Parathyroid adenoma (tissue), 2 donors: Measurements from ENCODE around the gene TSPAN2.

ENCODE experiments used
- H2AFZ ChIP-seq: fragments of 300-600 bp; sonication (generic); one replicate; pipeline ENCODE4 v1.7.0; 2017; ENCODE audit warnings: antibody characterized with exemption, mild to moderate bottlenecking
- H3K27ac ChIP-seq: fragments of 300-600 bp; sonication (generic); one replicate; pipeline ENCODE4 v1.7.0; 2017
- H3K27me3 ChIP-seq: fragments of 300-600 bp; sonication (generic); one replicate; pipeline ENCODE4 v1.7.0; 2017; ENCODE audit warnings: low read length; ENCODE audit not compliant: control insufficient read depth, insufficient read depth
- H3K36me3 ChIP-seq: fragments of 300-600 bp; sonication (generic); one replicate; pipeline ENCODE4 v1.7.0; 2017; ENCODE audit warnings: low read length; ENCODE audit not compliant: control insufficient read depth, insufficient read depth
- H3K4me1 ChIP-seq: fragments of 300-600 bp; sonication (generic); one replicate; pipeline ENCODE4 v1.7.0; 2017; ENCODE audit warnings: control low read depth
- H3K4me2 ChIP-seq: fragments of 300-600 bp; sonication (generic); one replicate; pipeline ENCODE4 v1.7.0; 2017; ENCODE audit warnings: low read length
- H3K4me3 ChIP-seq: fragments of 300-600 bp; sonication (generic); one replicate; pipeline ENCODE4 v1.7.0; 2017; ENCODE audit warnings: low read depth, low read length
- H3K79me2 ChIP-seq: fragments of 300-600 bp; sonication (generic); one replicate; pipeline ENCODE4 v1.7.0; 2017; ENCODE audit warnings: control low read depth
- H3K9ac ChIP-seq: fragments of 300-600 bp; sonication (generic); one replicate; pipeline ENCODE4 v1.7.0; 2017; ENCODE audit warnings: mild to moderate bottlenecking
- H3K9me3 ChIP-seq: fragments of 300-600 bp; sonication (generic); one replicate; pipeline ENCODE4 v1.7.0; 2017; ENCODE audit warnings: low read length; ENCODE audit not compliant: control insufficient read depth
- TF ChIP-seq, protein P1 (sequence below): fragments of 300-600 bp; sonication (generic); IDR thresholded peaks from one replicate; pipeline ENCODE4 v1.7.0; 2017; ENCODE audit warnings: antibody characterized with exemption, mild to moderate bottlenecking
- donor health status: primary hyperparathyroidism.

TSPAN2 gene

GRCh38 chr1:115012434-115012833, 76.9 kb downstream of the TSPAN2 start:
- TF ChIP-seq, protein P1, sequence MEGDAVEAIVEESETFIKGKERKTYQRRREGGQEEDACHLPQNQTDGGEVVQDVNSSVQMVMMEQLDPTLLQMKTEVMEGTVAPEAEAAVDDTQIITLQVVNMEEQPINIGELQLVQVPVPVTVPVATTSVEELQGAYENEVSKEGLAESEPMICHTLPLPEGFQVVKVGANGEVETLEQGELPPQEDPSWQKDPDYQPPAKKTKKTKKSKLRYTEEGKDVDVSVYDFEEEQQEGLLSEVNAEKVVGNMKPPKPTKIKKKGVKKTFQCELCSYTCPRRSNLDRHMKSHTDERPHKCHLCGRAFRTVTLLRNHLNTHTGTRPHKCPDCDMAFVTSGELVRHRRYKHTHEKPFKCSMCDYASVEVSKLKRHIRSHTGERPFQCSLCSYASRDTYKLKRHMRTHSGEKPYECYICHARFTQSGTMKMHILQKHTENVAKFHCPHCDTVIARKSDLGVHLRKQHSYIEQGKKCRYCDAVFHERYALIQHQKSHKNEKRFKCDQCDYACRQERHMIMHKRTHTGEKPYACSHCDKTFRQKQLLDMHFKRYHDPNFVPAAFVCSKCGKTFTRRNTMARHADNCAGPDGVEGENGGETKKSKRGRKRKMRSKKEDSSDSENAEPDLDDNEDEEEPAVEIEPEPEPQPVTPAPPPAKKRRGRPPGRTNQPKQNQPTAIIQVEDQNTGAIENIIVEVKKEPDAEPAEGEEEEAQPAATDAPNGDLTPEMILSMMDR: no peak
- Histone ChIP-seq H3K4me1 (no peaks in the 10 kb centered on the region), H3K27me3 (no peaks in the 10 kb centered on the region), H3K9me3 (no peaks in the 10 kb centered on the region), H3K4me2 (no peak overlapping the region), H3K27ac (no peak overlapping the region), H2AFZ (no peak overlapping the region), H3K9ac (no peak overlapping the region), H3K79me2 (no peaks in the 10 kb centered on the region), H3K4me3 (no peak overlapping the region), H3K36me3 (no peaks in the 10 kb centered on the region)

- Histone ChIP-seq H3K9me3 (no peaks in the 10 kb centered on the region), H3K4me1 (no peaks in the 10 kb centered on the region), H3K27me3 (no peaks in the 10 kb centered on the region), H3K9ac (no peak overlapping the region), H3K27ac (no peak overlapping the region), H3K36me3 (no peaks in the 10 kb centered on the region), H3K4me3 (no peak overlapping the region), H3K79me2 (no peaks in the 10 kb centered on the region), H2AFZ (no peak overlapping the region), H3K4me2 (no peak overlapping the region)
- TF ChIP-seq, protein P1: no peak
These were observed 77.3 kb downstream of the TSPAN2 start for GRCh38 chr1:115012006-115012405.

DNA sequence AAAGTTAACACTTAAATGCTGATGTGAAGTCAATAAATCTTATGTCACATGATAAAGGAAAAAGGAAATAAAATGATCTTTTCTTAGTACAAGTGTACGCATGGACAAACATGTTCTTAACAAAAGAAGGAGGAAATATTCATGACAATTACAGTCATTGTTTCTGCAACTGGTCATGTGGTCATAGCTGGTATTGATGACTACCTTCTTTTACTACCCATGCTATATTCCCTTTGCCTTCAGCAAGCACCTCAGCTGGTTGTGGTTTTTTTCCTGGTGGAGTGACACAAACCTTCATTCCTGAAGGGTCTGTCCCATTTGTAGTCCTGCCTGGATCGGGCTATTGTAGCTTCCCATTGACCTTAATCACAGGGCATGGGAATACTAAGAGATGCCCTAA, 83.1 kb downstream of the TSPAN2 start:
- Histone ChIP-seq H3K4me3 (no peak overlapping the region), H2AFZ (no peak overlapping the region), H3K79me2 (no peaks in the 10 kb centered on the region), H3K36me3 (no peaks in the 10 kb centered on the region), H3K9ac (no peak overlapping the region), H3K4me1 (no peaks in the 10 kb centered on the region), H3K27ac (no peak overlapping the region), H3K4me2 (no peak overlapping the region), H3K27me3 (no peaks in the 10 kb centered on the region), H3K9me3 (no peaks in the 10 kb centered on the region)
- TF ChIP-seq, protein P1: no peak
